ENCODE results near the gene SLAMF9. TPM values are rescaled to one million over a fixed set of nuclear protein-coding genes. Genes with fewer than 3 reads are reported as not detected.

Gene SLAMF9
- total RNA-seq, 1 donor from 2014 or later, result not detected

GRCh38 chr1:159943908-159944622, 10.0 kb downstream of the SLAMF9 start:
- Histone ChIP-seq H3K4me1 (peaks cover 18% of the 10 kb centered on the region), H3K27ac (replicated peaks) (no peak overlapping the region), H3K36me3 (no peaks in the 10 kb centered on the region), H3K9me3 (replicated peaks) (no peaks in the 10 kb centered on the region), H3K27me3 (ENCODE audit: low read depth) (peaks cover 31% of the 10 kb centered on the region), H3K4me3 (no peak overlapping the region)
- intact Hi-C loops (cut with micrococcal nuclease), result loop anchor here (10.0 kb wide), 1 partner anchor 149 kb away; no protein-coding TSS in a partner anchor
- TF ChIP-seq, protein P1, sequence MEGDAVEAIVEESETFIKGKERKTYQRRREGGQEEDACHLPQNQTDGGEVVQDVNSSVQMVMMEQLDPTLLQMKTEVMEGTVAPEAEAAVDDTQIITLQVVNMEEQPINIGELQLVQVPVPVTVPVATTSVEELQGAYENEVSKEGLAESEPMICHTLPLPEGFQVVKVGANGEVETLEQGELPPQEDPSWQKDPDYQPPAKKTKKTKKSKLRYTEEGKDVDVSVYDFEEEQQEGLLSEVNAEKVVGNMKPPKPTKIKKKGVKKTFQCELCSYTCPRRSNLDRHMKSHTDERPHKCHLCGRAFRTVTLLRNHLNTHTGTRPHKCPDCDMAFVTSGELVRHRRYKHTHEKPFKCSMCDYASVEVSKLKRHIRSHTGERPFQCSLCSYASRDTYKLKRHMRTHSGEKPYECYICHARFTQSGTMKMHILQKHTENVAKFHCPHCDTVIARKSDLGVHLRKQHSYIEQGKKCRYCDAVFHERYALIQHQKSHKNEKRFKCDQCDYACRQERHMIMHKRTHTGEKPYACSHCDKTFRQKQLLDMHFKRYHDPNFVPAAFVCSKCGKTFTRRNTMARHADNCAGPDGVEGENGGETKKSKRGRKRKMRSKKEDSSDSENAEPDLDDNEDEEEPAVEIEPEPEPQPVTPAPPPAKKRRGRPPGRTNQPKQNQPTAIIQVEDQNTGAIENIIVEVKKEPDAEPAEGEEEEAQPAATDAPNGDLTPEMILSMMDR (IDR thresholded peaks at IDR 0.05; ENCODE audit: borderline replicate concordance), result no peak
- DNase-seq, result no peak

DNA sequence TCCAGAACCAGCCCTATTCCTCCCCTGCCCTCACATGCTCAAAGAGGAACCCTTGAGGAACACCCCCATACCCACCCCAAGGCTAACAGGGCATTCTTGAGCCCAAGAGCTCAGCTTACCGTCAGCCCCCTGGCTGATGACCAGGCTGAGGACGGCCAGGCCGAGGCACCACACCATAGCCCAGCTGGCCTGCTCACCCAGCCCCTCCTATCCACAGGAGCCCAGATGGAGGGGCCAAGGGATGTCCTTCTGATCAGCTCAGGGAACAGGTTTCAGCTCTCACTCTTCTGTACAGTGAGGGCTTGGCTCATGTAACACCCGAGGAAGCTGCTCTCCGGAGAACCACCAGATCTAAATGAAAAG, 10.8 kb downstream of the SLAMF9 start:
- Histone ChIP-seq H3K27me3 (ENCODE audit: low read depth) (peaks cover 31% of the 10 kb centered on the region), H3K4me3 (no peak overlapping the region), H3K4me1 (peaks cover 18% of the 10 kb centered on the region), H3K36me3 (no peaks in the 10 kb centered on the region), H3K27ac (replicated peaks) (no peak overlapping the region), H3K9me3 (replicated peaks) (no peaks in the 10 kb centered on the region)
- DNase-seq, result no peak
- intact Hi-C loops (cut with micrococcal nuclease), result loop anchor here (10.0 kb wide), 1 partner anchor 148 kb away; no protein-coding TSS in a partner anchor
- TF ChIP-seq, protein P1 (IDR thresholded peaks at IDR 0.05; ENCODE audit: borderline replicate concordance), result no peak

DNA sequence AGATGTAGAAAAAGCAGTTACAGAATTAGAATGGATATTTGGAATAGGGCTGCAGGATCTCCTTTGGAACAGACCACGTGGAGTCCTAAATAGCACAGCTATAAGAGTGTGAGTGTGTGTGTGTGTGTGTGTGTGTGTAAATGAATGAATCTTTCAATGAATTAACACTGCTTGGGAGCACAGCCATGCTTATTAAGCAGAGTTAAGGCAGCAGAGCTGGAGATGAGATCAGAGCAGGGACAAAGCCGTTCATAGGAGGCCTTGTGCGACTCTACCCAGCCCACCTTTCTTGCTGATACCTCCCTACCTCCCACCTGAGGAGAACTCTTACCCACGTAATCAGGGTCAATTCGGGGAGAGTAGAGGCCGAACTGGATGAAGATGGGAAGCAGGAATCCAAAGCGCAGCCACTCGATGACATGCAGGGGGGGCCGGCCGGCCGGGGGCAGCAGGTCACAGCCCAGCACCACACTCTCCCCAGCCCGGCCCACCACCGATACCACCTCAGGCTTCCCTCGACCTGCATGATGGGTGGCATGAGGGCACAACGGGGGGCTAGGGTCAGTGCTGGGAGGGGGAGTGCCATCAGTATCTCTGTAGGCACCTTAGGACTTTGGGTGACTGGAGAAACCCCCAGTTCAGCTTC, 11.3 kb downstream of the SLAMF9 start:
- intact Hi-C loops (cut with micrococcal nuclease), result loop anchor here (10.0 kb wide), 1 partner anchor 148 kb away; no protein-coding TSS in a partner anchor
- no peaks in the 10 kb centered on the region for H3K36me3 ChIP-seq
- no peak for DNase-seq
- H3K27me3 ChIP-seq (ENCODE audit: low read depth), result peaks cover 31% of the 10 kb centered on the region
- no peak overlapping the region for H3K4me3 ChIP-seq
- TF ChIP-seq, protein P1 (IDR thresholded peaks at IDR 0.05; ENCODE audit: borderline replicate concordance), result no peak
- H3K27ac ChIP-seq (replicated peaks), result no peak overlapping the region
- H3K9me3 ChIP-seq (replicated peaks), result no peaks in the 10 kb centered on the region
- H3K4me1 ChIP-seq, result peaks cover 18% of the 10 kb centered on the region

- intact Hi-C loops (cut with micrococcal nuclease), result loop anchor here (10.0 kb wide), 1 partner anchor 147 kb away; no protein-coding TSS in a partner anchor
These were observed 12.2 kb downstream of the SLAMF9 start for GRCh38 chr1:159941591-159942560.

More at GRCh38 chr1:159941591-159942560, 12.2 kb downstream of the SLAMF9 start:
- H3K27ac ChIP-seq (replicated peaks), result no peak overlapping the region
- H3K9me3 ChIP-seq (replicated peaks), result no peaks in the 10 kb centered on the region
- H3K36me3 ChIP-seq, result no peaks in the 10 kb centered on the region
- peaks cover 31% of the 10 kb centered on the region for H3K27me3 ChIP-seq (ENCODE audit: low read depth)
- TF ChIP-seq, protein P1 (IDR thresholded peaks at IDR 0.05; ENCODE audit: borderline replicate concordance), result no peak
- no peak for DNase-seq
- peaks cover 21% of the 10 kb centered on the region for H3K4me1 ChIP-seq
- H3K4me3 ChIP-seq, result no peak overlapping the region
